Smooth muscle cell (in vitro differentiated cells): ENCODE results near the gene TNFRSF6B. TPM values are rescaled to one million over a fixed set of nuclear protein-coding genes. Genes with fewer than 3 reads are reported as not detected.

Source experiments
- DNase-seq: peaks from one replicate; lab custom pipeline; 2025; ENCODE audit not compliant: unreplicated experiment; lab: John Stamatoyannopoulos, UW
- H2AFZ ChIP-seq: fragments of 200-600 bp; sonication (generic); 2 replicates; pipeline ENCODE4 v1.6.0; 2016; ENCODE audit warnings: antibody characterized with exemption, low read depth, mild to moderate bottlenecking
- H3F3A ChIP-seq: fragments of 200-600 bp; sonication (generic); 2 replicates; pipeline ENCODE4 v1.6.0; 2017; ENCODE audit warnings: antibody characterized with exemption, low read depth
- H3K27ac ChIP-seq: fragments of 200-600 bp; sonication (generic); 2 replicates; pipeline ENCODE4 v1.5.1; 2016; ENCODE audit warnings: low read depth, mild to moderate bottlenecking
- H3K27me3 ChIP-seq: fragments of 200-600 bp; sonication (generic); 2 replicates; pipeline ENCODE4 v1.6.1; 2016; ENCODE audit warnings: low read depth, mild to moderate bottlenecking
- H3K36me3 ChIP-seq: fragments of 200-600 bp; sonication (generic); 2 replicates; pipeline ENCODE4 v1.5.1; 2016; ENCODE audit warnings: low read depth
- H3K4me1 ChIP-seq: fragments of 200-600 bp; sonication (generic); 2 replicates; pipeline ENCODE4 v1.5.1; 2016; ENCODE audit warnings: low read depth
- H3K4me2 ChIP-seq: fragments of 200-600 bp; sonication (generic); 2 replicates; pipeline ENCODE4 v1.6.0; 2016; ENCODE audit warnings: mild to moderate bottlenecking
- H3K4me3 ChIP-seq: fragments of 200-600 bp; sonication (generic); 2 replicates; pipeline ENCODE4 v1.5.1; 2016; ENCODE audit warnings: mild to moderate bottlenecking
- H3K79me2 ChIP-seq: fragments of 200-600 bp; sonication (generic); 2 replicates; pipeline ENCODE4 v1.6.0; 2016; ENCODE audit warnings: low read depth, mild to moderate bottlenecking
- H3K9ac ChIP-seq: fragments of 200-600 bp; sonication (generic); 2 replicates; pipeline ENCODE4 v1.6.0; 2016; ENCODE audit warnings: low read depth
- H3K9me3 ChIP-seq: fragments of 200-600 bp; sonication (generic); replicated peaks from 2 replicates; pipeline ENCODE4 v1.5.1; 2016; ENCODE audit warnings: low read depth
- H4K20me1 ChIP-seq: fragments of 200-600 bp; sonication (generic); 2 replicates; pipeline ENCODE4 v1.6.0; 2016; ENCODE audit warnings: low read depth
- CTCF ChIP-seq: fragments of 200-600 bp; sonication (generic); IDR thresholded peaks from 2 replicates; pipeline ENCODE4 v1.5.1; 2017; ENCODE audit warnings: borderline replicate concordance, mild to moderate bottlenecking, antibody characterized with exemption; ENCODE audit not compliant: insufficient read depth, poor library complexity, severe bottlenecking
- WGBS: methylation state at CpG from one replicate; pipeline ENCODE4 v1.1.7; 2016; ENCODE audit warnings: low lambda C conversion rate; 5-methylcytosine and 5-hydroxymethylcytosine counted together
- polyA plus RNA-seq: library from polyadenylated mRNA; unstranded; fragments of >200 nt; fragmentation: Nextera tagmentation; extraction: Ambion mirVana; gene quantifications from 2 replicates; pipeline ENCODE4 v1.2.1, GENCODE V29; 2016
- total RNA-seq: library from RNA; depleted of rRNA; stranded (reverse); fragments of >200 nt; gene quantifications from 2 replicates; pipeline ENCODE4 v1.2.3, GENCODE V29; 2014

The TNFRSF6B gene
- total and polyA plus RNA-seq, 2 experiments from 2014 or later = 13.1 to 17.1 TPM

GRCh38 chr20:63704749-63705117, 8.3 kb downstream of the TNFRSF6B start:
- H2AFZ ChIP-seq = no peak overlapping the region
- peaks cover 14% of the 10 kb centered on the region for H3K4me1 ChIP-seq
- no peaks in the 10 kb centered on the region for H3K36me3 ChIP-seq
- no peaks in the 10 kb centered on the region for H3K27me3 ChIP-seq
- H3K4me2 ChIP-seq = no peak overlapping the region
- H3K9ac ChIP-seq = no peak overlapping the region
- no peak overlapping the region for H3K27ac ChIP-seq
- peaks cover 11% of the 10 kb centered on the region for H4K20me1 ChIP-seq
- H3K79me2 ChIP-seq = peaks cover 41% of the 10 kb centered on the region
- no peak overlapping the region for H3K4me3 ChIP-seq
- WGBS = 83% methylated on average over 6 of the region's 6 CpGs
- no peak for TF ChIP-seq CTCF
- DNase-seq = no peak
- no peaks in the 10 kb centered on the region for H3F3A ChIP-seq
- no peaks in the 10 kb centered on the region for H3K9me3 ChIP-seq

GRCh38 chr20:63705232-63706026, 9.0 kb downstream of the TNFRSF6B start:
- Histone ChIP-seq H3K4me3 (no peak overlapping the region), H3K79me2 (peaks cover 48% of the 10 kb centered on the region), H3K27me3 (no peaks in the 10 kb centered on the region), H2AFZ (no peak overlapping the region), H3K36me3 (no peaks in the 10 kb centered on the region), H3F3A (no peaks in the 10 kb centered on the region), H3K4me2 (no peak overlapping the region), H3K27ac (no peak overlapping the region), H3K4me1 (peaks cover 14% of the 10 kb centered on the region), H3K9ac (no peak overlapping the region), H3K9me3 (no peaks in the 10 kb centered on the region), H4K20me1 (peaks cover 11% of the 10 kb centered on the region)
- 97% methylated on average over 8 of the region's 8 CpGs for WGBS
- TF ChIP-seq CTCF = no peak
- DNase-seq = no peak

- no peak overlapping the region for H2AFZ ChIP-seq
- H3K36me3 ChIP-seq = no peaks in the 10 kb centered on the region
- peaks cover 14% of the 10 kb centered on the region for H3K4me1 ChIP-seq
- peak overlapping the region; percentile 89 for H3K4me3 ChIP-seq
- H3K79me2 ChIP-seq = peaks cover 50% of the 10 kb centered on the region
- TF ChIP-seq CTCF = no peak
- no peaks in the 10 kb centered on the region for H3K9me3 ChIP-seq
- peak overlapping the region; percentile 50 for H3K27ac ChIP-seq
- H3K27me3 ChIP-seq = no peaks in the 10 kb centered on the region
- DNase-seq = no peak
- peaks cover 11% of the 10 kb centered on the region for H4K20me1 ChIP-seq
- H3K4me2 ChIP-seq = peak overlapping the region; percentile 99
- 95% methylated on average over 12 of the region's 12 CpGs for WGBS
- H3K9ac ChIP-seq = no peak overlapping the region
- no peaks in the 10 kb centered on the region for H3F3A ChIP-seq
Observed at GRCh38 chr20:63706027-63706695, 9.7 kb downstream of the TNFRSF6B start.
